ENCODE results near the gene ZNF587B.
"Not testable (repeated sequence)": the region's sequence is repeated elsewhere in the genome, so short reads cannot be mapped to it uniquely, and the experiment has no call there.

The ZNF587B gene

DNA sequence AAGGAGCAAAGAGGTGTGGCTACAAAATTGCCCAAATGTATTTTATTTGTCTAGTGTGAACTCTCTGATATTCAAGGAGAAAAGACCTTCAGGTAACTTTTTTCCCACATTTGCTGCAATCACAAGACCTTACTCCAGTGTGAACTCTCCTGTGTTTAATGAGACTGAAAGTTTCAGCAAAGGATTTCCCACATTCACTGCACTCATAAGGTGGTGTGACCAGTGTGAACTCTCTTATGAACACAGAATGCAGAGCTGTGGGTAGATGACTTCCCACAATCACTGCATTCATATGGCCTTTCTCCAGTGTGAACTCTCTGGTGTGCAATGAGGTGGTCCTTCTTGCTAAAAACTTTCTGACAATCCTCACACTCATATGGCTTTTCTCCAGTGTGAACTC is 42.4 kb downstream of the ZNF587B start:
- no peak for DNase-seq

- not testable (repeated sequence) for DNase-seq
Observed at GRCh38 chr19:57873883-57874799, 44.0 kb downstream of the ZNF587B start.

- no peak for DNase-seq
Observed at GRCh38 chr19:57886046-57886445, 55.9 kb downstream of the ZNF587B start.

DNA sequence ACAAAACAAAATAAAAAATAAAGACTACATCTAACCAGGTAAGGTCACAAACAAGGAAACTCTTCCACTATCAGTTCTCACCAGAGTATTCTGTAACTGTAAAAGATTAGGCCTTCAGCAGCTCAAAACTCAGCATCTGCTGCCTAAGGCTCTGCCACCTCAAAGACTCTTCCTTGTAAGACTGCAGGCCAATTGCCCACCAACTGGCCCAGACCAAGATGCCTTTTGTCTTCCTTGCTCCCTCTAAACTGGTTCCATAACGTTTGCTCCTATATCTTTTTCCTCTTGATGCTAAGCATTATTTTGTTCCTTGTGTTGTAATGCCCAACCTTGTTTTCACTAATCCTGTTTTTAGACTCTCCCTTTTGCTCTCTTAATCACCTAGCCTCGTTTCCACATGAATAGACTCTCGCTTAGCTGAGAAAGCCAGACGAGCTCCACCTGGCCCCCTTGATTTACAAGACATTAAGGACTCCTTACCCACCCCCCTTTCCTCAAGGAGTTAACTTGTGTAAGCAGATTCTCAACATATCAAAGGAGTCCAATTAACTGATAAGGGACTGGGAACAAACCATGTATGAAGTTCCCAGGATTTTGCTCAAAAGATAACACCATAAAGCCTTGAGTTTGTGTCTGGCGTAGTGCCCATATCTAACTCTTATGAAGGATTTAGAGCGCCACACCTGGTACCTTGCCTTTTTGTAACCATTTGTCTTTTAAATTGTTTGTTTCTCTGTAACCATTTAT is 57.3 kb downstream of the ZNF587B start:
- no peak for DNase-seq

GRCh38 chr19:57888107-57888559 is 58.0 kb downstream of the ZNF587B start:
- DNase-seq = no peak

GRCh38 chr19:57888560-57889231 is 58.6 kb downstream of the ZNF587B start, which contains the start of gene ZNF814:
ZNF814 (minus strand) TSS chr19:57889037; CDS start chr19:57888802, 235 bp downstream.
- peak; percentile 73 for DNase-seq

DNA sequence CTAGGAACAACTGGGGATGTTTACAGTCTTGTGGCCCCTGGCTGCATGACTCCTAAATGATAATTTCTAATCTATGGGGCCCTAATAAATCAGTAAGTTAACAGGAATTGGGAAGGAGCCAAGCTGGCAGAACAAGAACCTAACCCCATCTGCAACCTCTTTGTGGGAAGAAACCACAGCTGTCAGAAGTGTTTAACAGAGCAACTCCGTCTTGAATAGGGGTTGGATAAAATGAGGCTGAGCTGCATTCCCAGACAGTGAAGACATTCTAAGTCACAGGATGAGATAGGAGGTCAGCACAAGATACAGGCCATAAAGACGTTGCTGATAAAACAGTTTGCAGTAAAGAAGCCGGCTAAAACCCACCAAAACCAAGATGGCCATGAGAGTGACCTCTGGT is 60.6 kb downstream of the ZNF587B start:
- not testable (repeated sequence) for DNase-seq

Measured in activated effector memory CD4-positive, alpha-beta T cell treated with Interleukin-2 at 50 U/mL for 16 hours (primary cell).